ENCODE data around the gene ABHD5.

The ABHD5 gene

GRCh38 chr3:43759297-43759782 lies 68.6 kb downstream of the ABHD5 start:
- DNase-seq = no peak

GRCh38 chr3:43759938-43760337 lies 69.2 kb downstream of the ABHD5 start:
- DNase-seq = no peak

- DNase-seq = no peak
Measured at GRCh38 chr3:43760938-43761337, 70.2 kb downstream of the ABHD5 start.

GRCh38 chr3:43762451-43762850 lies 71.7 kb downstream of the ABHD5 start:
- DNase-seq = no peak

- DNase-seq = no peak
Measured at GRCh38 chr3:43764056-43764455, 73.3 kb downstream of the ABHD5 start.

- DNase-seq = no peak
Measured at GRCh38 chr3:43764471-43764870, 73.7 kb downstream of the ABHD5 start.

- no peak for DNase-seq
Measured at GRCh38 chr3:43765521-43765971, 74.8 kb downstream of the ABHD5 start.

- DNase-seq = no peak
Measured at GRCh38 chr3:43766672-43767465, 76.1 kb downstream of the ABHD5 start.

GRCh38 chr3:43768381-43768973 lies 77.7 kb downstream of the ABHD5 start:
- DNase-seq = no peak

- DNase-seq = peak; percentile 53
Measured at GRCh38 chr3:43769097-43769884, 78.6 kb downstream of the ABHD5 start.

GRCh38 chr3:43769885-43770425 lies 79.2 kb downstream of the ABHD5 start:
- no peak for DNase-seq

GRCh38 chr3:43770426-43771103 lies 79.8 kb downstream of the ABHD5 start:
- no peak for DNase-seq

GRCh38 chr3:43771610-43772009 lies 80.9 kb downstream of the ABHD5 start:
- DNase-seq = no peak

- no peak for DNase-seq
Measured at GRCh38 chr3:43773273-43774094, 82.7 kb downstream of the ABHD5 start.

GRCh38 chr3:43774799-43775198 lies 84.1 kb downstream of the ABHD5 start:
- DNase-seq = no peak

GRCh38 chr3:43776101-43776500 lies 85.4 kb downstream of the ABHD5 start:
- no peak for DNase-seq

- no peak for DNase-seq
Measured at GRCh38 chr3:43779850-43780249, 89.1 kb downstream of the ABHD5 start.

- DNase-seq = no peak
Measured at GRCh38 chr3:43782541-43782940, 91.8 kb downstream of the ABHD5 start.

Data from SHP77 treated with DMSO at 0.1 percent for 48 hours (cell line).